ENCODE data around the gene FAM120C.

- no peak for TF ChIP-seq EZH2 (IDR thresholded peaks at IDR 0.05; ENCODE audit: insufficient read depth, low read length)
- no peak for TF ChIP-seq CTCF (IDR thresholded peaks at IDR 0.05; ENCODE audit: insufficient read depth, low read depth, low read length)
These were observed 97.4 kb downstream of the FAM120C start for GRCh38 chrX:54085666-54086065.

Measured in astrocyte (in vitro differentiated cells and primary cell).